KMS-11 (cell line): Measurements from ENCODE around the gene GTF3C4.
A peak's percentile ranks its signal among the peaks of the same experiment; 100 is the strongest.

Source experiments
- H2AFZ ChIP-seq: fragments of 200-600 bp; sonication (generic); 2 replicates; pipeline ENCODE4 v1.6.1; 2016; ENCODE audit warnings: antibody characterized with exemption, mixed run types, low read depth
- H3K27ac ChIP-seq: fragments of 200-600 bp; sonication (generic); 2 replicates; pipeline ENCODE4 v1.6.1; 2016; ENCODE audit warnings: mild to moderate bottlenecking, mixed run types
- H3K27me3 ChIP-seq: fragments of 200-600 bp; sonication (generic); 2 replicates; pipeline ENCODE4 v1.6.1; 2017; ENCODE audit warnings: mild to moderate bottlenecking, low read depth, mixed run types, moderate library complexity; ENCODE audit not compliant: insufficient read depth
- H3K36me3 ChIP-seq: fragments of 200-600 bp; sonication (generic); 2 replicates; pipeline ENCODE4 v1.6.1; 2017; ENCODE audit warnings: mild to moderate bottlenecking, mixed run types; ENCODE audit not compliant: insufficient read depth
- H3K4me1 ChIP-seq: fragments of 200-600 bp; sonication (generic); 2 replicates; pipeline ENCODE4 v1.6.1; 2016; ENCODE audit warnings: mild to moderate bottlenecking, low read depth, mixed run types; ENCODE audit not compliant: poor library complexity, severe bottlenecking
- H3K4me2 ChIP-seq: fragments of 200-600 bp; sonication (generic); 2 replicates; pipeline ENCODE4 v1.7.0; 2016; ENCODE audit warnings: mild to moderate bottlenecking, mixed run types
- H3K4me3 ChIP-seq: fragments of 200-600 bp; sonication (generic); IDR thresholded peaks from 2 replicates; pipeline ENCODE4 v1.6.1; 2017; ENCODE audit warnings: low read depth, low read length, mixed read lengths; ENCODE audit not compliant: insufficient read depth
- H3K79me2 ChIP-seq: fragments of 200-600 bp; sonication (generic); 2 replicates; pipeline ENCODE4 v1.6.1; 2016; ENCODE audit warnings: low read depth, mixed run types; ENCODE audit not compliant: insufficient read depth
- H3K9ac ChIP-seq: fragments of 200-600 bp; sonication (generic); 2 replicates; pipeline ENCODE4 v1.6.1; 2016; ENCODE audit warnings: mild to moderate bottlenecking, mixed run types
- H4K20me1 ChIP-seq: fragments of 200-600 bp; sonication (generic); 2 replicates; pipeline ENCODE4 v1.6.1; 2016; ENCODE audit warnings: mild to moderate bottlenecking, mixed run types; ENCODE audit not compliant: insufficient read depth
- CTCF ChIP-seq: fragments of 200-600 bp; sonication (generic); conservative IDR thresholded peaks from 2 replicates; pipeline ENCODE4 v1.6.1; 2017; ENCODE audit warnings: low read depth, mild to moderate bottlenecking, antibody characterized with exemption, low read length, moderate library complexity, mixed read lengths

GTF3C4 gene

DNA sequence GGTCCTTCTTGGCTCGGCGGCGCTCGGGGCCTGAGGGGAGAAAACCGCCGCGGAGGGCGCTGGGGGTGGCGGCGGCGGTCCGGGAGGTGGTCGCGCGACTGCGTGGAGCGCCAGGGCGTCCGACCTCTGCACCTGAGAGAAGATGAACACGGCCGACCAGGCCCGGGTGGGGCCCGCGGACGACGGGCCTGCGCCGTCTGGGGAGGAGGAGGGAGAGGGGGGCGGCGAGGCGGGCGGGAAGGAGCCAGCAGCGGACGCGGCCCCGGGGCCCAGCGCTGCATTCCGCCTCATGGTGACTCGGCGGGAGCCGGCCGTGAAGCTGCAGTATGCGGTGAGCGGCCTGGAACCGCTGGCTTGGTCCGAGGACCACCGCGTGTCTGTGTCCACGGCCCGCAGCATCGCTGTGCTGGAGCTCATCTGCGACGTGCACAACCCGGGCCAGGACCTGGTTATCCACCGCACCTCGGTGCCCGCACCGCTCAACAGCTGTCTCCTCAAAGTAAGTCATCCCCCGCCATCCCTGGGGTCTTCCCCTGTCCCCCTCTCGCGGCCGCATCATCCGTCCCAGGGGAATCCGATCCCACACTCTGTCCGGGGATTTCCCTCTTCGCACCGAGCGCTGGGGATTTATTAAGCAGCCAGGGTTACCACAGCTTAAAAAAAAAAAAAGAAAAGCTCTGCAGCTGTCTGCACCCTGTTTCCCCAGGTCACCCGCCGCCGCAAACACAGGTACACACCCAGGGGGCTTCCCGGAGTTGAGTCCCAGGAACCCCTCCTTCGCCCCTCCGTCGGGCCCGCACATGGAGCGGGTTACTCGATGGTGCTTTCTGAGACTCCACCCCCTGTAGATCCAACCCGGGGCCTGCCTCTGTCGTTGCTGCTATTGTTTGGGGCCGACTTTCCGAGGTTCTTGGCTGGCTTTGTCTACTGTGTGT is at the start of gene GTF3C4:
Gene GTF3C4 (plus strand): TSS at position 8 of the 935 bp plus-strand sequence. CDS start 135 bp downstream, at position 143.
- Histone ChIP-seq H2AFZ (peak within 1 kb of the TSS; percentile 77), H3K79me2 (peaks cover 96% of the 10 kb centered on the region), H3K4me2 (peak within 1 kb of the TSS; percentile 99), H3K9ac (peak within 1 kb of the TSS; percentile 84), H3K4me3 (no peak within 1 kb of the TSS), H3K27me3 (no peaks in the 10 kb centered on the region), H3K27ac (peak within 1 kb of the TSS; percentile 78), H4K20me1 (0 out of 2 replicates have a peak, but pooled peaks cover 9% of the 10 kb centered on the region), H3K4me1 (peaks cover 50% of the 10 kb centered on the region), H3K36me3 (no peaks in the 10 kb centered on the region)
- no peak for TF ChIP-seq CTCF

DNA sequence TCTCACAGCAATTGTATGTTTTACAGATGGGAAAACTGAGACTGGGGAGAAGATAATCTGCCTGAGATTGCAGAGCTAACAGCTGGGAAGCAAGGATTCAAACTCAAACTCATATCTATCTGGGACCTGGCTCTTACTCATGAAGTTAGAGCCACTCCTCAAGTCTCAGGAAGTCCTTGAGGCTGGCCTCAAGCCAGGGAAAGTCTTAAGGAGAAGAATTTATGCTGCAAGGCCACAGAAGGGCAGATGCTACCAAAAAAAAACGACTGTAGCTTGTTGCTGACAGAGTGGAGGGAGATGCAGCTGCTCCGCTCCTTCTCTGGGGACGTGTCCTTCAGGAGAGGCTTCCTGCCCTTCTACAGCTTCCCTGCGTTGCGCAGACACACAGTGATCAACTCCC is 48.1 kb upstream of the GTF3C4 start:
- no peaks in the 10 kb centered on the region; the same call in 1 of the 2 replicates for H3K36me3 ChIP-seq
- no peak for TF ChIP-seq CTCF

DNA sequence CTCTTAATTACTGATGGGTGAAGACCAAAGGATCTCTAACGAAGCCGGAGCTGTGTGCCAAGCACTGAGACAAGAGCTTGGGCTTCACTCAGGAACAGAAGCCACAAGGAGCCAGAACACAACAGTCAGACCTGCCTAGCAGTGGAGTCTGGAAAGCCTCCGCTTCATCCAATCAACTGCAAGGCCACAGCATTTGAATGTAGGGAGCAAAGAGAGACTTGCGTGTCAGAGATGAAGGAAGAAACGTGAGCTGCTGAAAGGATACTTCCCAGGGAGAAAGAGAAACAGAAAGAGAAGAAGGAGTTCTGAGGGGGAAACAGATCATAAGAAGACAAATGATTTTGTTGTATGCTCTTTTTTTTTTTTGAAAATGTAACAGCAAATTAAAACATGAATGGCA is 44.0 kb upstream of the GTF3C4 start:
- H3K9ac ChIP-seq: no peak overlapping the region

More for the DNA sequence above, 48.1 kb upstream of the GTF3C4 start:
- H3K9ac ChIP-seq: no peak overlapping the region
- H3K79me2 ChIP-seq: no peaks in the 10 kb centered on the region
- no peaks in the 10 kb centered on the region for H3K27me3 ChIP-seq
- H3K4me3 ChIP-seq: no peak overlapping the region
- no peaks in the 10 kb centered on the region for H4K20me1 ChIP-seq
- H3K4me1 ChIP-seq: peaks cover 11% of the 10 kb centered on the region
- no peak overlapping the region for H2AFZ ChIP-seq
- H3K4me2 ChIP-seq: no peak overlapping the region
- no peak overlapping the region for H3K27ac ChIP-seq

DNA sequence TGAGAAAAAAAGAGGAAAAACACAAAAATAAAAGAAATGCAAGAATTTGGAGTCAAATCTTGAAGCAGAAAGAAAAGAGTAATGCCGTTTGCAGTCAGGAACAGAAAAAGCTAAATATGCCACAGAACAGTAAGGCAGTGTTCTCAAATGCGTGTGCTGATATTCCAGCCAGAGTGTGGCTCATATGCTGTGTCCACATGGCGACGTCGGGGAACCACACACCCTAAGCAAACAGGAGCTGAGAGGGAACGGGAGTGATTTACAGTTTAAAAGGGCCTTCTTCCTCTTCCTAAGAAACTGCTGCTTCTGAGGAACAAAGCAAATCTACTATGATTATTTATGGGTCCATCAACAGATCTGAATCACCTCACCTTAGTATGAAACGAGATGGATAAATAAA is 43.2 kb upstream of the GTF3C4 start:
- H3K4me1 ChIP-seq: no peaks in the 10 kb centered on the region
- no peaks in the 10 kb centered on the region; the same call in 1 of the 2 replicates for H3K36me3 ChIP-seq
- no peak overlapping the region for H3K9ac ChIP-seq
- H2AFZ ChIP-seq: no peak overlapping the region
- H3K4me3 ChIP-seq: no peak overlapping the region
- H3K27me3 ChIP-seq: no peaks in the 10 kb centered on the region
- H3K27ac ChIP-seq: no peak overlapping the region
- no peaks in the 10 kb centered on the region for H4K20me1 ChIP-seq
- no peaks in the 10 kb centered on the region for H3K79me2 ChIP-seq
- no peak overlapping the region for H3K4me2 ChIP-seq
- TF ChIP-seq CTCF: no peak

More for the DNA sequence above, 44.0 kb upstream of the GTF3C4 start:
- no peaks in the 10 kb centered on the region; the same call in 1 of the 2 replicates for H3K36me3 ChIP-seq
- no peaks in the 10 kb centered on the region for H3K4me1 ChIP-seq
- H3K79me2 ChIP-seq: no peaks in the 10 kb centered on the region
- no peak overlapping the region for H3K27ac ChIP-seq
- no peak overlapping the region for H3K4me2 ChIP-seq
- no peak overlapping the region for H2AFZ ChIP-seq
- no peaks in the 10 kb centered on the region for H4K20me1 ChIP-seq
- no peaks in the 10 kb centered on the region for H3K27me3 ChIP-seq
- no peak for TF ChIP-seq CTCF
- no peak overlapping the region for H3K4me3 ChIP-seq
